ENCODE measurements around the gene FUT4. TPM values are rescaled to one million over a fixed set of nuclear protein-coding genes. Genes with fewer than 3 reads are reported as not detected.

FUT4 gene
- total RNA-seq, 1 donor from 2014 or later: 6.1 TPM

- no peak overlapping the region for H3K4me3 ChIP-seq
- no peaks in the 10 kb centered on the region for H3K36me3 ChIP-seq
- DNase-seq (ENCODE audit: extremely low spot score in 2 of 2): no peak
- intact Hi-C loops (cut with DNase I): loop anchor here (10.0 kb wide), 1 partner anchor 74 kb away; the partner anchor contains the start of gene C11orf97
- H3K27me3 ChIP-seq: no peaks in the 10 kb centered on the region
- H3K9me3 ChIP-seq: no peaks in the 10 kb centered on the region
- TF ChIP-seq POLR2AphosphoS5 (IDR thresholded peaks at IDR 0.05; ENCODE audit: insufficient read depth in 1 of 2, low read depth in 1 of 2) (no peak), POLR2A (IDR thresholded peaks at IDR 0.05) (no peak)
- TF ChIP-seq, protein P1, sequence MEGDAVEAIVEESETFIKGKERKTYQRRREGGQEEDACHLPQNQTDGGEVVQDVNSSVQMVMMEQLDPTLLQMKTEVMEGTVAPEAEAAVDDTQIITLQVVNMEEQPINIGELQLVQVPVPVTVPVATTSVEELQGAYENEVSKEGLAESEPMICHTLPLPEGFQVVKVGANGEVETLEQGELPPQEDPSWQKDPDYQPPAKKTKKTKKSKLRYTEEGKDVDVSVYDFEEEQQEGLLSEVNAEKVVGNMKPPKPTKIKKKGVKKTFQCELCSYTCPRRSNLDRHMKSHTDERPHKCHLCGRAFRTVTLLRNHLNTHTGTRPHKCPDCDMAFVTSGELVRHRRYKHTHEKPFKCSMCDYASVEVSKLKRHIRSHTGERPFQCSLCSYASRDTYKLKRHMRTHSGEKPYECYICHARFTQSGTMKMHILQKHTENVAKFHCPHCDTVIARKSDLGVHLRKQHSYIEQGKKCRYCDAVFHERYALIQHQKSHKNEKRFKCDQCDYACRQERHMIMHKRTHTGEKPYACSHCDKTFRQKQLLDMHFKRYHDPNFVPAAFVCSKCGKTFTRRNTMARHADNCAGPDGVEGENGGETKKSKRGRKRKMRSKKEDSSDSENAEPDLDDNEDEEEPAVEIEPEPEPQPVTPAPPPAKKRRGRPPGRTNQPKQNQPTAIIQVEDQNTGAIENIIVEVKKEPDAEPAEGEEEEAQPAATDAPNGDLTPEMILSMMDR (IDR thresholded peaks at IDR 0.05): no peak
- no peaks in the 10 kb centered on the region for H3K4me1 ChIP-seq
- no peak overlapping the region for H3K27ac ChIP-seq
These were observed 44.7 kb downstream of the FUT4 start for GRCh38 chr11:94588366-94588942.

GRCh38 chr11:94590352-94591041 lies 46.8 kb downstream of the FUT4 start:
- Histone ChIP-seq H3K27ac (no peak overlapping the region), H3K4me1 (no peaks in the 10 kb centered on the region), H3K36me3 (no peaks in the 10 kb centered on the region), H3K27me3 (no peaks in the 10 kb centered on the region), H3K4me3 (no peak overlapping the region), H3K9me3 (no peaks in the 10 kb centered on the region)
- no peak for DNase-seq (ENCODE audit: extremely low spot score in 2 of 2)
- TF ChIP-seq POLR2AphosphoS5 (IDR thresholded peaks at IDR 0.05; ENCODE audit: insufficient read depth in 1 of 2, low read depth in 1 of 2): no peak
- TF ChIP-seq POLR2A (IDR thresholded peaks at IDR 0.05): no peak
- intact Hi-C loops (cut with DNase I): no loop called here

GRCh38 chr11:94593030-94593429 lies 49.3 kb downstream of the FUT4 start:
- Histone ChIP-seq H3K4me3 (no peak overlapping the region), H3K9me3 (no peaks in the 10 kb centered on the region), H3K4me1 (no peaks in the 10 kb centered on the region), H3K36me3 (no peaks in the 10 kb centered on the region), H3K27ac (no peak overlapping the region), H3K27me3 (no peaks in the 10 kb centered on the region)
- no peak for TF ChIP-seq POLR2A (IDR thresholded peaks at IDR 0.05)
- no peak for TF ChIP-seq POLR2AphosphoS5 (IDR thresholded peaks at IDR 0.05; ENCODE audit: insufficient read depth in 1 of 2, low read depth in 1 of 2)
- TF ChIP-seq, protein P1 (IDR thresholded peaks at IDR 0.05): no peak
- DNase-seq (ENCODE audit: extremely low spot score in 2 of 2): no peak
- intact Hi-C loops (cut with DNase I): no loop called here

DNA sequence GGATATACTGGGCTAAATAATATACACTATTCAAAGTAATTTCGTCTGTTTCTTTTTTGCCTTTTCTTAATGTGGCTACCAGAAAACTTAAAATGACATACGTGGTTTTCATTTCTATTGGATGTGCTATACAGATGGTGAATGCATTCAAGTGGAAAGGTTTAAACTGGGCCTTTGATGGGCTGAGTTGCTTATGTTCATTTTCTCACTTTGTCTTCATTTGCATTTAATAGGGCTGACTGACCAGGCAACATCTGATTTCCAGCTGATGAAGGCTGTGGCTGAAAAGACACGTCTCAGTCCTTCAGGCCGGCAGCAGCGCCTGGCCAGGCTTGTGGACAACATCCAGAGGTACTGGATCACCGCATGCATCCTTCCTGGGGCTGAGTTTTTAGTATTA lies 51.4 kb downstream of the FUT4 start:
- TF ChIP-seq, protein P1 (IDR thresholded peaks at IDR 0.05): no peak
- TF ChIP-seq POLR2A (IDR thresholded peaks at IDR 0.05) (no peak), POLR2AphosphoS5 (IDR thresholded peaks at IDR 0.05; ENCODE audit: insufficient read depth in 1 of 2, low read depth in 1 of 2) (no peak)
- DNase-seq (ENCODE audit: extremely low spot score in 2 of 2): no peak
- no peaks in the 10 kb centered on the region for H3K27me3 ChIP-seq
- no peaks in the 10 kb centered on the region for H3K36me3 ChIP-seq
- H3K27ac ChIP-seq: no peak overlapping the region
- intact Hi-C loops (cut with DNase I): no loop called here
- no peaks in the 10 kb centered on the region for H3K9me3 ChIP-seq
- H3K4me3 ChIP-seq: no peak overlapping the region
- H3K4me1 ChIP-seq: no peaks in the 10 kb centered on the region

DNA sequence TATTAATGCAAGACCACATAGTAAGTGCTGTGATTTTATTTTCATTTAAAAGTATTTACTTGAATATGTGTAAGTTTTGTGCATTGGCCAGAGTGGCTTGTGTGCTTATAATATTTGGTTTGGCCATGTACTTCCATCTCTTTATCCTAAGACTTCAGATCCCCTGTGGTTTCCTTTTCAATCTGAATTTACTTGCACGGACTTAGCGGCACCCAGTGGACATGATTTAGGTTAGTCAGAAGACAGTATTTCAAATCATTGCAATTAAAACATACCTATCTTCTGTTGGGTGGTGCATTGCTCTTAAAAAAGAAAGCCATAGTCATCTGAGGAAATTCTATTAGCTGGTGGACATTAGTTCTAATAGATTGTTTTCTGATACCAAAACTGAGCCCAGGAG lies 54.2 kb downstream of the FUT4 start:
- DNase-seq (ENCODE audit: extremely low spot score in 2 of 2): no peak
- H3K9me3 ChIP-seq: no peaks in the 10 kb centered on the region
- no peak overlapping the region for H3K27ac ChIP-seq
- no peak overlapping the region for H3K4me3 ChIP-seq
- H3K36me3 ChIP-seq: no peaks in the 10 kb centered on the region
- intact Hi-C loops (cut with DNase I): no loop called here
- H3K4me1 ChIP-seq: no peaks in the 10 kb centered on the region
- H3K27me3 ChIP-seq: no peaks in the 10 kb centered on the region
- TF ChIP-seq POLR2A (IDR thresholded peaks at IDR 0.05) (no peak), POLR2AphosphoS5 (IDR thresholded peaks at IDR 0.05; ENCODE audit: insufficient read depth in 1 of 2, low read depth in 1 of 2) (no peak)
- TF ChIP-seq, protein P1 (IDR thresholded peaks at IDR 0.05): no peak

Other genes starting within 250 kb of the FUT4 start
- not detected for gene IZUMO1R, start 239.3 kb upstream of the FUT4 start, total RNA-seq
- gene GPR83, start 142.5 kb upstream of the FUT4 start, total RNA-seq: not detected
- gene MRE11, start 50.1 kb upstream of the FUT4 start, total RNA-seq: 40.5 TPM
- gene ANKRD49, start 49.9 kb upstream of the FUT4 start, total RNA-seq: 12.5 TPM
- gene C11orf97, start 31.5 kb upstream of the FUT4 start, total RNA-seq: not detected
- gene PIWIL4, start 23.4 kb downstream of the FUT4 start, total RNA-seq: 3.2 TPM
- 45.7 TPM for gene AMOTL1, start 224.4 kb downstream of the FUT4 start, total RNA-seq

Data from vagina (tissue), 2 donors.